Gastroesophageal sphincter (tissue), 3 donors: ENCODE results near the gene MRTFB.
"Not testable (repeated sequence)": the region's sequence is repeated elsewhere in the genome, so short reads cannot be mapped to it uniquely, and the experiment has no call there.

Source experiments
- CTCF ChIP-seq, 4 experiments: fragments of 200-600 bp in 2 of 4; fragments of 450-650 bp in 2 of 4; sonication (generic) in 1 of 4; IDR thresholded peaks; one replicate each; pipeline ENCODE4 v1.5.1; 2017 to 2019; ENCODE audit warnings: antibody characterized with exemption in 4 of 4, mild to moderate bottlenecking in 2 of 4, moderate library complexity in 2 of 4
- POLR2A ChIP-seq, 2 donors: fragments of 450-650 bp; IDR thresholded peaks; one replicate each; pipeline ENCODE4 v1.6.1; 2017; ENCODE audit warnings: antibody characterized with exemption in 2 of 2, mild to moderate bottlenecking in 2 of 2, moderate library complexity in 1 of 2

DNA sequence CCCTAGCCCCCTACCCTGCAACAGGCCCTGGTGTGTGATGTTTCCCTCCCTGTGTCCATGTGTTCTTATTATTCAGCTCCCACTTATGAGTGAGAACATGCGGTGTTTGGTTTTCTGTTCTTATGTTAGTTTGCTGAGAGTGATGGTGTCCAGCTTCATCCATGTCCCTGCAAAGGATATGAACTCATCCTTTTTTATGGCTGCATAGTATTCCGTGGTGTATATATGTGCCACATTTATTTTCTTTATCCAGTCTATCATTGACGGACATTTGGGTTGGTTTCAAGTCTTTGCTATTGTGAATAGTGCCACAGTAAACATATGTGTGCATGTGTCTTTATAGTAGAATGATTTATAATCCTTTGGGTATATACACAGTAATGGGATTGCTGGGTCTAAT lies 51.3 kb downstream of the MRTFB start:
- TF ChIP-seq CTCF, POLR2A (IDR thresholded peaks at IDR 0.05): not testable (repeated sequence)
